NCI-H146 treated with DMSO at 0.1 percent for 48 hours (cell line): ENCODE data around the gene CXXC1.
"Not testable (repeated sequence)": the region's sequence is repeated elsewhere in the genome, so short reads cannot be mapped to it uniquely, and the experiment has no call there.

Experiments
- DNase-seq: peaks from one replicate; lab custom pipeline; 2025; ENCODE audit not compliant: unreplicated experiment; lab: John Stamatoyannopoulos, UW

CXXC1 gene

GRCh38 chr18:50276452-50276851 is 11.0 kb downstream of the CXXC1 start:
- no peak for DNase-seq

- no peak for DNase-seq
These were observed 11.9 kb downstream of the CXXC1 start for GRCh38 chr18:50275503-50276036.

GRCh38 chr18:50274941-50275340 is 12.6 kb downstream of the CXXC1 start:
- no peak for DNase-seq

- no peak for DNase-seq
These were observed 13.4 kb downstream of the CXXC1 start for GRCh38 chr18:50274044-50274442.

DNA sequence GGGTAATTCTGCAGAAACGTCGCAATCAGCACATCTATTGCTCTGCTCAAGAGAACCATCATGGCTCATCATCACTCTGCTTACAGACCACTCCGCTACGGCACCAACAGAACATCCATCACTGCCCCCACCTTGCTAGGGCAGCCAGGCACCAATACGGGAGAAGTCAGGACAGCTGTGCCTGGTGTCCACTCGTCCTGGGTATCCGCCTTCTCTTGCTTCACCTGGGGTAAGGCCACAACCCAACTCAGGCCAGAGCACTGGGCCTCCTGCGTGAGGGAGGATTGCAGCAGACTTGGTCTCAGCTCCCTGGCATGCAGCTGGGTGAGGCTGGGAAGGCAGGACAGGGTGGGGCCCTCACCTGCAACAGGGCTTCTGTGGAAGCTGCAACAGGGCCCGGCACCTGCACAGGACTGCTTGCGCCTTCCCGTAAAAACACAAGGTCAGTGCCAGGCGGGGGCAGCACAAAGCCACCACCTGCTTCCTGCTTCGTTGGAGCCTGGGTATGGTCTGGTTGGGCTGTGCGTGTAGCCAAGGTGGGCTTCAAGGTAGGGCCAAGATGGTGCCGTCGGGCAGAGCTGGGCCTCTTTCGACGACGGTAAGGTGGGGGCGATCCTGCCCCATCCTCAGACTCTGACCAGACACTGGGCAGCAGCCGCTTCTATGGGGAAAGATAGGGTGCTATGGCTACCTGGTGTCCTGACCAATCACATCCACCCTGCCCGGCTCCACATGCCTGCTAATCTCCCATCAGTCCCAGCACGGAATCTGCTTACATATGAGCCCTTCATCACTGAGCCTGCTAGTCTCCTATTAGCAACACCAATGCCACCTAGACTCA is 14.1 kb downstream of the CXXC1 start:
- no peak for DNase-seq

- no peak for DNase-seq
These were observed 14.9 kb downstream of the CXXC1 start for GRCh38 chr18:50272568-50272967.

GRCh38 chr18:50268022-50268747 is 19.3 kb downstream of the CXXC1 start:
- no peak for DNase-seq

GRCh38 chr18:50266248-50266704 is 21.2 kb downstream of the CXXC1 start, which contains the start of gene CFAP53:
CFAP53 (minus strand) TSS chr18:50266495; CDS start chr18:50266404, 91 bp downstream.
- DNase-seq: peak; percentile 92

DNA sequence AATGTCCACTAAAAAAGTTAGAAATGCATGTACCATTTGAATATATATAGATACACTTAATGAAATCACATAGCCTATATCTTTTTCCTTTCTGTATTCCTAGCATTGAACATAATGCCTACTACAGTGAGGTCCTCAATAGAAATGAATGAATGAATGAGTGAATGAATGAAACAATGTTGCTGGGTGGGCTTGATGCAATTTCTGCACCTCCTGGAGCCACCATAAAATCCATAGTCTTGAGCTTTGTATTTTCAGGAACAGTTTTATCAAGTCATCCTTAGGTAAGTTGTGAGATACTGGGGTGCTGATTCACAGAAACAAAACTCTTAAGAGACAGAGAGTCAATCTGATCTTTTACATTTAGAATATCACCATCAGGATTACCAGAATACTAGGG is 24.5 kb downstream of the CXXC1 start:
- no peak for DNase-seq

DNA sequence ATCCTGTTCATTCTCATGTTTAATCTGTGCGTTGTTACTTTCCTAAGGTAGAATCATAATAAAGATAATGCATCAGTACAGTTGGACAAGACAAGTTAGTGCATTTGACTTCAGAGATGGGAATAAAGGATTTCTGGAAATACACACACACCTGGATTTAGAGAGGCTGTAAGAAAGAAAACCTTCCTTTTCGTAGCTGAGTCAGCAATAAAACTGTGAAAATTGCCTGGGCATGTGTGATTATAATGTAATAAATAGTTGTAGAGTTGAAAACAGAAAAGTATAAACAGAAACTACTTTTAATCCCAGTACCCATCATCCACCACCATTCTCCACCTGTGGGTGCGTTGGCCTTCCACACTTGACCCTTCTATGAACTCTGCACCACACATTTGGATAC is 36.6 kb downstream of the CXXC1 start:
- no peak for DNase-seq

- no peak for DNase-seq
These were observed 37.9 kb downstream of the CXXC1 start for GRCh38 chr18:50249576-50249975.

GRCh38 chr18:50247561-50247960 is 39.9 kb downstream of the CXXC1 start:
- no peak for DNase-seq

GRCh38 chr18:50241768-50242167 is 45.7 kb downstream of the CXXC1 start:
- DNase-seq: not testable (repeated sequence)

GRCh38 chr18:50240080-50240563 is 47.4 kb downstream of the CXXC1 start:
- DNase-seq: no peak

- no peak for DNase-seq
These were observed 55.1 kb downstream of the CXXC1 start for GRCh38 chr18:50232419-50232818.
